ENCODE results near the gene DTX1. TPM values are rescaled to one million over a fixed set of nuclear protein-coding genes. Genes with fewer than 3 reads are reported as not detected.

The DTX1 gene
- polyA plus RNA-seq (2013) = 0.05 and 0.07 TPM in 2 replicates

DNA sequence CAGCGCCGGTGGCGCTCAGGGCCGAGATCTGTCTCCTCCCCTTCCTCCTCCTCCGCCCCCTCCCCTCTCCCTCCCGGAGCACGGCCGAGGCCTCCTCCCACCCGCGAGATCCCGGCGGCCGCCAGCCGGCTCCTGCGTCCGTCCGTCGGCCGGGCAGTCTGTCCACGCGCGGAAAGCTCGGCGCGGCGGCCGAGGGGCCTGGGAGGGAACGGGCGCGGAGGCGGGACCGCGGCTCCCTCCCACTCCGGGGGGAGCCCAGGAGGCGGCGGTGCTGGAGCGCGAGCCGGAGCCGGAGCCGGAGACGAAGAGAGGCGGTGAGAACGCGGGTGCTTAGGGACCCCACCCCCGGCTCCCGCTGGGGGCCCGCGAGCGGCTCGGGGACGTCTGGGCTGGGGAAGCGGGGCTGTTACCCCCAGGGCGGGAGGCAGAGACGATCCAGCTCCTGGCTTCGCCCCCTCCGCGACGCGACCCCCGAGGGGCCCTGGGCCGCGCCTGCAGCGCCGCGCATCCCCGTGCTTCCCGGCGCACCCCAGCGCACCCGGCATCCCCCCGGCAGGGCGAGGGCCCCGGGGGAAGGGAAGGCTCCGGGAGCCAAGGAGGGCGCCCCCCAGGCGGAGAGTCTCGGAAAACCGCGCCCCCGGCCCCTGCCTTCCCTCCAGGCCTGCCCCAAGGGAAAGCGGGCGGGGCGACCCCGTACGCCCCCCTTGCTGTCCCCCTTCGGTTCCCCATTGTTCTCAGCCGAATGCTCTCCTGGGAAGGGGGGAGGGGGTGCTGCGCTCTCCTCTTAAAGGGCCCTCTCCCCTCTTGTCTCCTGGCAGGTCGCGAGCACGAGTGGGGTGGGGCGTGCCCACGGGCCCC is at the start of gene DTX1:
Gene DTX1, plus strand, starts transcription at position 100 of the 858 bp plus-strand sequence. CDS start 1,463 bp downstream, outside the sequence.
- no peak within 1 kb of the TSS for H3K18ac ChIP-seq (ENCODE audit: low read length)
- DNase-seq = no peak
- H4K91ac ChIP-seq (ENCODE audit: low read depth, low read length) = no peak within 1 kb of the TSS
- H3K27ac ChIP-seq (ENCODE audit: low read depth, low read length) = no peak within 1 kb of the TSS
- no CpG with 5 or more reads among the region's 94 CpGs for WGBS (ENCODE audit: extremely low coverage, insufficient coverage, insufficient read length)
- H4K12ac ChIP-seq (ENCODE audit: low read depth, low read length) = no peak within 1 kb of the TSS
- H3K14ac ChIP-seq (ENCODE audit: low read length) = no peak within 1 kb of the TSS
- peak within 1 kb of the TSS; percentile 63 for H3K4me2 ChIP-seq (ENCODE audit: low read length)
- H3K9ac ChIP-seq (ENCODE audit: low read length) = no peak within 1 kb of the TSS
- H3K79me2 ChIP-seq (ENCODE audit: control insufficient read depth, insufficient read depth, low read length, poor library complexity) = no peaks in the 10 kb centered on the region
- H2BK12ac ChIP-seq (ENCODE audit: low read length) = no peak within 1 kb of the TSS
- H2BK5ac ChIP-seq (ENCODE audit: low read depth, low read length, poor library complexity) = no peak within 1 kb of the TSS
- no peaks in the 10 kb centered on the region for H3K36me3 ChIP-seq (ENCODE audit: control insufficient read depth in 1 of 2, insufficient read depth in 2 of 2, low read length in 2 of 2)
- no peak within 1 kb of the TSS for H2AFZ ChIP-seq (ENCODE audit: insufficient read depth, low read length, poor library complexity)
- H3K23ac ChIP-seq (ENCODE audit: low read length) = no peak within 1 kb of the TSS
- H2BK120ac ChIP-seq (ENCODE audit: insufficient read depth, low read length, poor library complexity) = no peak within 1 kb of the TSS
- no peaks in the 10 kb centered on the region for H3K4me1 ChIP-seq (ENCODE audit: control insufficient read depth in 1 of 2, insufficient read depth in 2 of 2, low read length in 2 of 2)
- no peak within 1 kb of the TSS for H4K8ac ChIP-seq (ENCODE audit: low read depth, low read length)
- no peak within 1 kb of the TSS for H2AK5ac ChIP-seq (ENCODE audit: low read length)
- H3K79me1 ChIP-seq (ENCODE audit: low read length) = no peaks in the 10 kb centered on the region
- peaks cover 4% of the 10 kb centered on the region for H3K9me3 ChIP-seq (ENCODE audit: insufficient read depth, low read depth, low read length)
- no peak within 1 kb of the TSS for H3K4ac ChIP-seq (ENCODE audit: low read depth, low read length)
- peak within 1 kb of the TSS; percentile 32 for H3K4me3 ChIP-seq (ENCODE audit: low read depth, low read length)
- peaks cover 38% of the 10 kb centered on the region for H3K27me3 ChIP-seq (ENCODE audit: insufficient read depth, low read length)

- no peak overlapping the region for H3K4ac ChIP-seq (ENCODE audit: low read depth, low read length)
- WGBS (ENCODE audit: extremely low coverage, insufficient coverage, insufficient read length) = no CpG with 5 or more reads among the region's 4 CpGs
- H3K4me1 ChIP-seq (ENCODE audit: control insufficient read depth in 1 of 2, insufficient read depth in 2 of 2, low read length in 2 of 2) = no peaks in the 10 kb centered on the region
- no peaks in the 10 kb centered on the region for H3K36me3 ChIP-seq (ENCODE audit: control insufficient read depth in 1 of 2, insufficient read depth in 2 of 2, low read length in 2 of 2)
- no peak overlapping the region for H2BK12ac ChIP-seq (ENCODE audit: low read length)
- no peaks in the 10 kb centered on the region for H3K27me3 ChIP-seq (ENCODE audit: insufficient read depth, low read length)
- no peak overlapping the region for H3K14ac ChIP-seq (ENCODE audit: low read length)
- H3K79me1 ChIP-seq (ENCODE audit: low read length) = no peaks in the 10 kb centered on the region
- no peak overlapping the region for H2BK120ac ChIP-seq (ENCODE audit: insufficient read depth, low read length, poor library complexity)
- no peak overlapping the region for H2BK5ac ChIP-seq (ENCODE audit: low read depth, low read length, poor library complexity)
- no peak overlapping the region for H3K27ac ChIP-seq (ENCODE audit: low read depth, low read length)
- no peak overlapping the region for H4K91ac ChIP-seq (ENCODE audit: low read depth, low read length)
- H2AK5ac ChIP-seq (ENCODE audit: low read length) = no peak overlapping the region
- H2AFZ ChIP-seq (ENCODE audit: insufficient read depth, low read length, poor library complexity) = no peak overlapping the region
- H3K9me3 ChIP-seq (ENCODE audit: insufficient read depth, low read depth, low read length) = no peaks in the 10 kb centered on the region
- no peak overlapping the region for H3K4me3 ChIP-seq (ENCODE audit: low read depth, low read length)
- H3K18ac ChIP-seq (ENCODE audit: low read length) = no peak overlapping the region
- H3K23ac ChIP-seq (ENCODE audit: low read length) = no peak overlapping the region
- H3K79me2 ChIP-seq (ENCODE audit: control insufficient read depth, insufficient read depth, low read length, poor library complexity) = no peaks in the 10 kb centered on the region
- H3K4me2 ChIP-seq (ENCODE audit: low read length) = no peak overlapping the region
- H4K12ac ChIP-seq (ENCODE audit: low read depth, low read length) = no peak overlapping the region
- peak; percentile 80 to 90 for DNase-seq
- no peak overlapping the region for H3K9ac ChIP-seq (ENCODE audit: low read length)
- no peak overlapping the region for H4K8ac ChIP-seq (ENCODE audit: low read depth, low read length)
Observed at GRCh38 chr12:113007166-113007565, 49.4 kb upstream of the DTX1 start.

DNA sequence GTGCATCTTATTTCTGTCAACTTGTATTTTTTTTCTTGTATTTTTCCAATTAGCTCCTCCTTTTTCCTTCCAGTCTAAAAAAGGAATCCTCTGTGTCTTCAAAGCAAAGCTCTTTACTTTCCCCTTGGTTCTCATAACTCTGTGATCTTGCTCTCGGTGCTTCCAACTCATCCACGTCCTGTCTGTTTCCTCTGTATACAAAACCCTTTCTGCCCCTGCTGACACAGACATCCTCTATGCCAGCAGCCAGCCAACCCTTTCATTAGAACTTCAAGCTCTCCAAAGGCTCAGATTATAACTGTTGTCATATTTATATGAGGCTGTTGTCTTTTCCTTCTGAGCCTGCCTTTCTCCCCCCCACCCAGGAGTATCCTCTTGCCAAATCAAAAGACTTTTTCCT is 45.8 kb upstream of the DTX1 start:
- Histone ChIP-seq H4K12ac (ENCODE audit: low read depth, low read length) (no peak overlapping the region), H3K9ac (ENCODE audit: low read length) (no peak overlapping the region), H3K27me3 (ENCODE audit: insufficient read depth, low read length) (no peaks in the 10 kb centered on the region), H3K23ac (ENCODE audit: low read length) (no peak overlapping the region), H3K18ac (ENCODE audit: low read length) (no peak overlapping the region), H4K8ac (ENCODE audit: low read depth, low read length) (no peak overlapping the region), H2BK5ac (ENCODE audit: low read depth, low read length, poor library complexity) (no peak overlapping the region), H3K4me3 (ENCODE audit: low read depth, low read length) (no peak overlapping the region), H2AFZ (ENCODE audit: insufficient read depth, low read length, poor library complexity) (no peak overlapping the region), H3K27ac (ENCODE audit: low read depth, low read length) (no peak overlapping the region), H3K14ac (ENCODE audit: low read length) (no peak overlapping the region), H2AK5ac (ENCODE audit: low read length) (no peak overlapping the region), H3K79me2 (ENCODE audit: control insufficient read depth, insufficient read depth, low read length, poor library complexity) (no peaks in the 10 kb centered on the region), H3K4me1 (ENCODE audit: control insufficient read depth in 1 of 2, insufficient read depth in 2 of 2, low read length in 2 of 2) (no peaks in the 10 kb centered on the region), H3K4me2 (ENCODE audit: low read length) (no peak overlapping the region), H4K91ac (ENCODE audit: low read depth, low read length) (no peak overlapping the region), H3K36me3 (ENCODE audit: control insufficient read depth in 1 of 2, insufficient read depth in 2 of 2, low read length in 2 of 2) (no peaks in the 10 kb centered on the region), H3K9me3 (ENCODE audit: insufficient read depth, low read depth, low read length) (no peaks in the 10 kb centered on the region), H2BK12ac (ENCODE audit: low read length) (no peak overlapping the region), H3K79me1 (ENCODE audit: low read length) (no peaks in the 10 kb centered on the region), H2BK120ac (ENCODE audit: insufficient read depth, low read length, poor library complexity) (no peak overlapping the region), H3K4ac (ENCODE audit: low read depth, low read length) (no peak overlapping the region)
- no peak for DNase-seq
- no CpG with 5 or more reads among the region's 2 CpGs for WGBS (ENCODE audit: extremely low coverage, insufficient coverage, insufficient read length)

- no peak overlapping the region for H3K23ac ChIP-seq (ENCODE audit: low read length)
- H3K9ac ChIP-seq (ENCODE audit: low read length) = no peak overlapping the region
- WGBS (ENCODE audit: extremely low coverage, insufficient coverage, insufficient read length) = no CpG with 5 or more reads among the region's 9 CpGs
- no peak overlapping the region for H2BK5ac ChIP-seq (ENCODE audit: low read depth, low read length, poor library complexity)
- no peak overlapping the region for H3K4ac ChIP-seq (ENCODE audit: low read depth, low read length)
- H3K18ac ChIP-seq (ENCODE audit: low read length) = no peak overlapping the region
- no peak overlapping the region for H3K27ac ChIP-seq (ENCODE audit: low read depth, low read length)
- no peaks in the 10 kb centered on the region for H3K79me2 ChIP-seq (ENCODE audit: control insufficient read depth, insufficient read depth, low read length, poor library complexity)
- no peak for DNase-seq
- no peak overlapping the region for H2AFZ ChIP-seq (ENCODE audit: insufficient read depth, low read length, poor library complexity)
- no peak overlapping the region for H2AK5ac ChIP-seq (ENCODE audit: low read length)
- no peak overlapping the region for H2BK12ac ChIP-seq (ENCODE audit: low read length)
- no peak overlapping the region for H4K91ac ChIP-seq (ENCODE audit: low read depth, low read length)
- no peaks in the 10 kb centered on the region for H3K79me1 ChIP-seq (ENCODE audit: low read length)
- no peaks in the 10 kb centered on the region for H3K27me3 ChIP-seq (ENCODE audit: insufficient read depth, low read length)
- no peaks in the 10 kb centered on the region for H3K36me3 ChIP-seq (ENCODE audit: control insufficient read depth in 1 of 2, insufficient read depth in 2 of 2, low read length in 2 of 2)
- no peaks in the 10 kb centered on the region for H3K9me3 ChIP-seq (ENCODE audit: insufficient read depth, low read depth, low read length)
- no peaks in the 10 kb centered on the region for H3K4me1 ChIP-seq (ENCODE audit: control insufficient read depth in 1 of 2, insufficient read depth in 2 of 2, low read length in 2 of 2)
- no peak overlapping the region for H2BK120ac ChIP-seq (ENCODE audit: insufficient read depth, low read length, poor library complexity)
- no peak overlapping the region for H3K4me2 ChIP-seq (ENCODE audit: low read length)
- H3K4me3 ChIP-seq (ENCODE audit: low read depth, low read length) = no peak overlapping the region
- H4K12ac ChIP-seq (ENCODE audit: low read depth, low read length) = no peak overlapping the region
- H4K8ac ChIP-seq (ENCODE audit: low read depth, low read length) = no peak overlapping the region
- H3K14ac ChIP-seq (ENCODE audit: low read length) = no peak overlapping the region
Observed at GRCh38 chr12:113014565-113014964, 42.0 kb upstream of the DTX1 start.

Measured in trophoblast cell (in vitro differentiated cells and primary cell).